Measurements from ENCODE around the gene NFIA. TPM values are rescaled to one million over a fixed set of nuclear protein-coding genes. Genes with fewer than 3 reads are reported as not detected.

NFIA gene
- total RNA-seq, 4 donors from 2014 or later = 27.9 to 79.9 (median 36.7) TPM

- DNase-seq = no peak
- WGBS, 2 donors = 37 to 41% methylated on average over 4 of the region's 4 CpGs
- Histone ChIP-seq H3K9me3 (no peaks in the 10 kb centered on the region), H3K4me1 (peaks cover 11 to 65% (median 30%) of the 10 kb centered on the region in 3 donors), H3K4me3 (peak overlapping the region; percentile 77 to 95 (median 85)), H3K27me3 (no peaks in the 10 kb centered on the region), H3K36me3 (no peaks in the 10 kb centered on the region), H3K27ac (peak overlapping the region; percentile 96 to 99 (median 98))
- intact Hi-C loops (cut with DNase I) = loop anchor here (10.0 kb wide), 1 partner anchor 403 kb away; no protein-coding TSS in a partner anchor
- TF ChIP-seq POLR2A (IDR thresholded peaks at IDR 0.05) (no peak), CTCF (IDR thresholded peaks at IDR 0.05) (no peak)
These were observed 31.0 kb upstream of the NFIA start for GRCh38 chr1:61051443-61051718.

GRCh38 chr1:61051719-61052394, 30.5 kb upstream of the NFIA start:
- 88 to 89% methylated on average over 23 of the region's 23 CpGs for WGBS, 2 donors
- H3K4me1 ChIP-seq = peaks cover 11 to 69% (median 31%) of the 10 kb centered on the region in 3 donors
- intact Hi-C loops (cut with DNase I) = loop anchor here (10.0 kb wide), 1 partner anchor 403 kb away; no protein-coding TSS in a partner anchor
- TF ChIP-seq POLR2A (IDR thresholded peaks at IDR 0.05) (no peak), CTCF (IDR thresholded peaks at IDR 0.05) (no peak)
- no peaks in the 10 kb centered on the region for H3K27me3 ChIP-seq
- no peak for DNase-seq
- H3K27ac ChIP-seq = peak overlapping the region; percentile 96 to 99 (median 98)
- H3K36me3 ChIP-seq = no peaks in the 10 kb centered on the region
- peak overlapping the region in 1 of 4 donors; percentile 77 for H3K4me3 ChIP-seq
- H3K9me3 ChIP-seq = no peaks in the 10 kb centered on the region

GRCh38 chr1:61052395-61053225, 29.8 kb upstream of the NFIA start:
- H3K9me3 ChIP-seq = no peaks in the 10 kb centered on the region
- no peak for TF ChIP-seq POLR2A (IDR thresholded peaks at IDR 0.05)
- TF ChIP-seq CTCF (IDR thresholded peaks at IDR 0.05) = no peak
- peak overlapping the region in 3 of 4 donors; percentile 8 to 99 (median 37) for H3K27ac ChIP-seq
- peaks cover 11 to 72% (median 31%) of the 10 kb centered on the region in 3 donors for H3K4me1 ChIP-seq
- H3K4me3 ChIP-seq = peak overlapping the region in 1 of 4 donors; percentile 18
- 73 to 88% methylated on average over 8 to 10 of the region's 10 CpGs for WGBS, 2 donors
- intact Hi-C loops (cut with DNase I) = loop anchor here (10.0 kb wide), 1 partner anchor 402 kb away; no protein-coding TSS in a partner anchor
- no peaks in the 10 kb centered on the region for H3K27me3 ChIP-seq
- no peaks in the 10 kb centered on the region for H3K36me3 ChIP-seq
- no peak for DNase-seq

- peaks cover 11 to 78% (median 37%) of the 10 kb centered on the region in 3 donors for H3K4me1 ChIP-seq
- DNase-seq = no peak
- 44 to 45% methylated on average over 10 of the region's 10 CpGs for WGBS, 2 donors
- H3K36me3 ChIP-seq = no peaks in the 10 kb centered on the region
- no peaks in the 10 kb centered on the region for H3K9me3 ChIP-seq
- TF ChIP-seq CTCF (IDR thresholded peaks at IDR 0.05) (no peak), POLR2A (IDR thresholded peaks at IDR 0.05) (no peak)
- intact Hi-C loops (cut with DNase I) = loop anchor here (10.0 kb wide), 1 partner anchor 402 kb away; no protein-coding TSS in a partner anchor
- H3K4me3 ChIP-seq = peak overlapping the region; percentile 29 to 63 (median 44)
- no peaks in the 10 kb centered on the region for H3K27me3 ChIP-seq
- H3K27ac ChIP-seq = peak overlapping the region; percentile 38 to 99 (median 86)
These were observed 29.1 kb upstream of the NFIA start for GRCh38 chr1:61053226-61053711.

Data from esophagus squamous epithelium (tissue), 5 donors.